Glutamatergic neuron (in vitro differentiated cells): ENCODE results near the gene MSL2. TPM values are rescaled to one million over a fixed set of nuclear protein-coding genes. Genes with fewer than 3 reads are reported as not detected.
A peak's percentile ranks its signal among the peaks of the same experiment; 100 is the strongest.
"Not testable (repeated sequence)": the region's sequence is repeated elsewhere in the genome, so short reads cannot be mapped to it uniquely, and the experiment has no call there.

Experiments used
- DNase-seq: peaks from one replicate; pipeline ENCODE4 v3.0.0; 2022
- H3K27ac Mint-ChIP-seq: one replicate; pipeline ENCODE4 v1.8.0; 2020; ENCODE audit warnings: mild to moderate bottlenecking, mixed read lengths, inconsistent platforms; ENCODE audit not compliant: unreplicated experiment
- H3K27me3 Mint-ChIP-seq: one replicate; pipeline ENCODE4 v1.8.0; 2020; ENCODE audit warnings: mild to moderate bottlenecking, moderate library complexity, mixed read lengths, inconsistent platforms; ENCODE audit not compliant: unreplicated experiment
- H3K36me3 Mint-ChIP-seq: one replicate; pipeline ENCODE4 v1.8.0; 2020; ENCODE audit warnings: mild to moderate bottlenecking, mixed read lengths, inconsistent platforms; ENCODE audit not compliant: unreplicated experiment
- H3K4me1 Mint-ChIP-seq: one replicate; pipeline ENCODE4 v1.8.0; 2020; ENCODE audit warnings: mild to moderate bottlenecking, low read depth, mixed read lengths, inconsistent platforms; ENCODE audit not compliant: unreplicated experiment
- H3K4me3 Mint-ChIP-seq: one replicate; pipeline ENCODE4 v1.8.0; 2020; ENCODE audit warnings: mild to moderate bottlenecking, mixed read lengths, inconsistent platforms; ENCODE audit not compliant: unreplicated experiment
- H3K9me3 Mint-ChIP-seq: one replicate; pipeline ENCODE4 v1.8.0; 2020; ENCODE audit warnings: mild to moderate bottlenecking, moderate library complexity, mixed read lengths, inconsistent platforms; ENCODE audit not compliant: unreplicated experiment
- total RNA-seq: library from RNA; stranded (reverse); fragmentation: NEBNext Ultra II Directional; extraction: Animal tissue kit (Norgen Biotek cat#: 25700); gene quantifications from one replicate; pipeline ENCODE4 v1.2.1, GENCODE V29; 2021; ENCODE audit not compliant: unreplicated experiment
- TF ChIP-seq, protein P1 (sequence below): fragments of 200-600 bp; sonication (generic); IDR thresholded peaks from one replicate; pipeline ENCODE4 v1.5.0; 2021; ENCODE audit not compliant: partially characterized antibody, unreplicated experiment

The MSL2 gene
- total RNA-seq, 1 donor from 2014 or later: 32.8 TPM

GRCh38 chr3:136195258-136196063, 674 bp downstream of the MSL2 start:
- TF ChIP-seq, protein P1, sequence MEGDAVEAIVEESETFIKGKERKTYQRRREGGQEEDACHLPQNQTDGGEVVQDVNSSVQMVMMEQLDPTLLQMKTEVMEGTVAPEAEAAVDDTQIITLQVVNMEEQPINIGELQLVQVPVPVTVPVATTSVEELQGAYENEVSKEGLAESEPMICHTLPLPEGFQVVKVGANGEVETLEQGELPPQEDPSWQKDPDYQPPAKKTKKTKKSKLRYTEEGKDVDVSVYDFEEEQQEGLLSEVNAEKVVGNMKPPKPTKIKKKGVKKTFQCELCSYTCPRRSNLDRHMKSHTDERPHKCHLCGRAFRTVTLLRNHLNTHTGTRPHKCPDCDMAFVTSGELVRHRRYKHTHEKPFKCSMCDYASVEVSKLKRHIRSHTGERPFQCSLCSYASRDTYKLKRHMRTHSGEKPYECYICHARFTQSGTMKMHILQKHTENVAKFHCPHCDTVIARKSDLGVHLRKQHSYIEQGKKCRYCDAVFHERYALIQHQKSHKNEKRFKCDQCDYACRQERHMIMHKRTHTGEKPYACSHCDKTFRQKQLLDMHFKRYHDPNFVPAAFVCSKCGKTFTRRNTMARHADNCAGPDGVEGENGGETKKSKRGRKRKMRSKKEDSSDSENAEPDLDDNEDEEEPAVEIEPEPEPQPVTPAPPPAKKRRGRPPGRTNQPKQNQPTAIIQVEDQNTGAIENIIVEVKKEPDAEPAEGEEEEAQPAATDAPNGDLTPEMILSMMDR: no peak
- peak; percentile 82 for DNase-seq
- Mint-ChIP-seq H3K27me3 (peaks cover 13% of the 10 kb centered on the region), H3K4me3 (peak overlapping the region; percentile 99), H3K27ac (peak overlapping the region; percentile 94), H3K4me1 (peaks cover 31% of the 10 kb centered on the region), H3K9me3 (peaks cover 31% of the 10 kb centered on the region), H3K36me3 (peaks cover 5% of the 10 kb centered on the region)

- peak; percentile 30 for DNase-seq
- Mint-ChIP-seq H3K27me3 (peaks cover 13% of the 10 kb centered on the region), H3K4me3 (peak overlapping the region; percentile 99)
These were observed 1.5 kb downstream of the MSL2 start for GRCh38 chr3:136194409-136195257.

GRCh38 chr3:136193278-136194054, 2.7 kb downstream of the MSL2 start:
- no peak for DNase-seq
- Mint-ChIP-seq H3K27ac (peak overlapping the region; percentile 94), H3K9me3 (peaks cover 32% of the 10 kb centered on the region), H3K27me3 (peaks cover 13% of the 10 kb centered on the region), H3K4me3 (peak overlapping the region; percentile 99), H3K4me1 (peaks cover 34% of the 10 kb centered on the region), H3K36me3 (peaks cover 5% of the 10 kb centered on the region)
- TF ChIP-seq, protein P1: no peak

More at GRCh38 chr3:136194409-136195257, 1.5 kb downstream of the MSL2 start:
- Mint-ChIP-seq H3K9me3 (peaks cover 31% of the 10 kb centered on the region), H3K27ac (peak overlapping the region; percentile 94), H3K36me3 (peaks cover 5% of the 10 kb centered on the region), H3K4me1 (peaks cover 31% of the 10 kb centered on the region)
- TF ChIP-seq, protein P1: no peak

- Mint-ChIP-seq H3K27me3 (peaks cover 13% of the 10 kb centered on the region), H3K4me3 (peak overlapping the region; percentile 99), H3K27ac (no peak overlapping the region), H3K4me1 (peaks cover 30% of the 10 kb centered on the region), H3K9me3 (peaks cover 29% of the 10 kb centered on the region), H3K36me3 (peaks cover 5% of the 10 kb centered on the region)
- TF ChIP-seq, protein P1: no peak
- no peak for DNase-seq
These were observed 3.3 kb downstream of the MSL2 start for GRCh38 chr3:136192831-136193230.

- Mint-ChIP-seq H3K4me3 (peak overlapping the region; percentile 99), H3K4me1 (peaks cover 24% of the 10 kb centered on the region), H3K27me3 (peaks cover 12% of the 10 kb centered on the region), H3K9me3 (peaks cover 23% of the 10 kb centered on the region)
- H3K27ac Mint-ChIP-seq, DNase-seq, H3K36me3 Mint-ChIP-seq: not testable (repeated sequence)
These were observed 3.9 kb downstream of the MSL2 start for GRCh38 chr3:136192195-136192594.
